Measurements from ENCODE around the gene PARP1. TPM values are rescaled to one million over a fixed set of nuclear protein-coding genes. Genes with fewer than 3 reads are reported as not detected.

PARP1 gene
- total RNA-seq, 1 experiment from 2014 or later = 157 TPM

DNA sequence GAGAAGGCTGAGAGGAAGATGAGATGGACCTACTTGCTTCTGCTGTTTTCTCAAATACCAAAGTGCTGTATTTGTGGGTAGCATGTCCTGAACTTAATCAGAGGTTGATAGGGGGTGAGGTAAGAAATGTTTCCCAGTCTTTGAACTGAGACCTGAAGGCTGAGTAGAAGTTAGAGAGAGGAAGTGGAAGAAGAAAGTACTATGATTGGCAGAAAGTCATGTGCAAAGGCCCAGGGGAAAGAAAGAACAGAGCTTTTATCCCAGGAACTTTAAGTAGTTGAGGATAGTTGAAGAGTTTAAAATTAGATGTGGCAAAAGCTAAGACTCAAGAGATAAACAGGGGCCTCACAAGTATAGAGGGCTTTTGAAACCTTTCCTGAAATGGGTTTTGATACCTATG is 83.4 kb downstream of the PARP1 start:
- Histone ChIP-seq H3K9me3 (ENCODE audit: insufficient read depth, low read depth) (no peaks in the 10 kb centered on the region), H3K4me2 (no peak overlapping the region), H3K4me1 (replicated peaks; ENCODE audit: insufficient read depth) (peaks cover 30% of the 10 kb centered on the region), H3K4me3 (no peak overlapping the region), H3K36me3 (ENCODE audit: low read depth) (no peaks in the 10 kb centered on the region), H2AFZ (no peak overlapping the region), H3K79me2 (ENCODE audit: low read depth) (no peaks in the 10 kb centered on the region), H3K9me2 (ENCODE audit: insufficient read depth) (no peaks in the 10 kb centered on the region), H3K27me3 (ENCODE audit: insufficient read depth, low read depth) (no peaks in the 10 kb centered on the region), H3F3A (ENCODE audit: insufficient read depth, low read depth) (peaks cover 3% of the 10 kb centered on the region; the same call in 1 of the 2 replicates), H4K20me1 (ENCODE audit: insufficient read depth) (no peaks in the 10 kb centered on the region), H3K27ac (no peak overlapping the region)
- ChIA-PET POLR2A (ENCODE audit: unreplicated experiment) (interaction anchor here (0.5 kb wide), 1 partner anchor 15 kb away, joined by 6 read pairs; no protein-coding TSS in a partner anchor), CTCF (no interaction called here)
- intact Hi-C loops (cut with micrococcal nuclease; ENCODE audit: unreplicated experiment) = no loop called here
- BruUV-seq (replicated peaks) = no TSS peak
- no peak for DNase-seq
- TF ChIP-seq, protein P1, sequence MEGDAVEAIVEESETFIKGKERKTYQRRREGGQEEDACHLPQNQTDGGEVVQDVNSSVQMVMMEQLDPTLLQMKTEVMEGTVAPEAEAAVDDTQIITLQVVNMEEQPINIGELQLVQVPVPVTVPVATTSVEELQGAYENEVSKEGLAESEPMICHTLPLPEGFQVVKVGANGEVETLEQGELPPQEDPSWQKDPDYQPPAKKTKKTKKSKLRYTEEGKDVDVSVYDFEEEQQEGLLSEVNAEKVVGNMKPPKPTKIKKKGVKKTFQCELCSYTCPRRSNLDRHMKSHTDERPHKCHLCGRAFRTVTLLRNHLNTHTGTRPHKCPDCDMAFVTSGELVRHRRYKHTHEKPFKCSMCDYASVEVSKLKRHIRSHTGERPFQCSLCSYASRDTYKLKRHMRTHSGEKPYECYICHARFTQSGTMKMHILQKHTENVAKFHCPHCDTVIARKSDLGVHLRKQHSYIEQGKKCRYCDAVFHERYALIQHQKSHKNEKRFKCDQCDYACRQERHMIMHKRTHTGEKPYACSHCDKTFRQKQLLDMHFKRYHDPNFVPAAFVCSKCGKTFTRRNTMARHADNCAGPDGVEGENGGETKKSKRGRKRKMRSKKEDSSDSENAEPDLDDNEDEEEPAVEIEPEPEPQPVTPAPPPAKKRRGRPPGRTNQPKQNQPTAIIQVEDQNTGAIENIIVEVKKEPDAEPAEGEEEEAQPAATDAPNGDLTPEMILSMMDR (conservative IDR thresholded peaks at IDR 0.05) = no peak
- TF ChIP-seq EZH2 (IDR thresholded peaks at IDR 0.05; ENCODE audit: low read depth) = no peak

DNA sequence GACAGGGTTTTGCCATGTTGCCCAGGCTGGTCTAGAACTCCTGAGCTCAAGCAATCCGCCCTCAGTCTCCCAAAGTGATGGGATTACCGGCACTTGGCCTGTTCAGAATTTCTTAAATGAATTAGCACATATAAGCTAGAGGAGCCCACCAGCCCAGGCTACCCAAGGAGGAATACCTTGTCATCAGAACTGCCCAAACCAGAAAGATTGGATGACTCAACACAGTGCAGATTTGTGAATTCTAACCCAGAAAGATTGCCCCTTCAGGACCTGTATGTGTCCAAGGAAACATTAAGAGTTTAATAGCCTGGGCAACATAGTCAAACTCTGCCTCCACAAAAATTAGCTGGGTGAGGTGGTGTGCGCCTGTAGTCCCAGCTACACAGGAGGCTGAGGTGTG is 84.9 kb downstream of the PARP1 start:
- POLR2A ChIA-PET (ENCODE audit: unreplicated experiment) = interaction anchor here (0.6 kb wide), 2 partner anchors 24 to 403 kb away, joined by 4 to 6 read pairs; no protein-coding TSS in a partner anchor
- no peaks in the 10 kb centered on the region for H3K79me2 ChIP-seq (ENCODE audit: low read depth)
- DNase-seq = peak; percentile 48 to 73

DNA sequence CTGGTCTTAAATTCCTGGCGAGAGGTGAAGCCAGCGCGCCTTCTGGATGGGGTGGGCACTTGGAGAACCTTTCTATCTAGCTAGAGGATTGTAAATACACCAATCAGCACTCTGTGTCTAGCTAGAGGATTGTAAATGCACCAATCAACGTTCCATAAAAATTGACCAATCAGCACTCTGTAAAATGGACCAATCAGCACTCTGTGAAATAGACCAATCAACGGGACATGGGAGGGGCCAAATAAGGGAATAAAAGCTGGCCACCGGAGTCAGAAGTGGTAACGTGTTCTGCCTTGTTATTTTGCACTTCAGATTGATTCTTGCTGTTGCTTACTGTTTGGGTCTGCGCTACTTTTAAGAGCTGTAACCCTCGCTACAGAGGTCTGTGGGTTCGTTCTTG is 87.0 kb downstream of the PARP1 start:
- H3K27ac ChIP-seq = no peak overlapping the region
- no peaks in the 10 kb centered on the region for H3K79me2 ChIP-seq (ENCODE audit: low read depth)
- intact Hi-C loops (cut with micrococcal nuclease; ENCODE audit: unreplicated experiment) = no loop called here
- H4K20me1 ChIP-seq (ENCODE audit: insufficient read depth) = no peaks in the 10 kb centered on the region
- H3K9me3 ChIP-seq (ENCODE audit: insufficient read depth, low read depth) = no peaks in the 10 kb centered on the region
- POLR2A ChIA-PET (ENCODE audit: unreplicated experiment) = no interaction called here
- no peaks in the 10 kb centered on the region for H3K36me3 ChIP-seq (ENCODE audit: low read depth)
- H3K9me2 ChIP-seq (ENCODE audit: insufficient read depth) = no peaks in the 10 kb centered on the region
- TF ChIP-seq, protein P1 (conservative IDR thresholded peaks at IDR 0.05) = no peak
- TF ChIP-seq EZH2 (IDR thresholded peaks at IDR 0.05; ENCODE audit: low read depth) = no peak
- no peak for DNase-seq
- BruUV-seq (replicated peaks) = no TSS peak
- H2AFZ ChIP-seq = no peak overlapping the region
- H3K4me3 ChIP-seq = no peak overlapping the region
- CTCF ChIA-PET = interaction anchor here (0.6 to 0.7 kb wide), 2 partner anchors 11 to 719 kb away, joined by 3 to 7 read pairs; no protein-coding TSS in a partner anchor
- H3F3A ChIP-seq (ENCODE audit: insufficient read depth, low read depth) = peaks cover 3% of the 10 kb centered on the region; the same call in 1 of the 2 replicates
- no peak overlapping the region for H3K4me2 ChIP-seq
- H3K27me3 ChIP-seq (ENCODE audit: insufficient read depth, low read depth) = no peaks in the 10 kb centered on the region
- peaks cover 30% of the 10 kb centered on the region for H3K4me1 ChIP-seq (replicated peaks; ENCODE audit: insufficient read depth)

More for the DNA sequence above, 84.9 kb downstream of the PARP1 start:
- BruUV-seq (replicated peaks) = no TSS peak
- Histone ChIP-seq H2AFZ (no peak overlapping the region), H3K9me2 (ENCODE audit: insufficient read depth) (no peaks in the 10 kb centered on the region), H4K20me1 (ENCODE audit: insufficient read depth) (no peaks in the 10 kb centered on the region), H3K27me3 (ENCODE audit: insufficient read depth, low read depth) (no peaks in the 10 kb centered on the region), H3K27ac (no peak overlapping the region), H3F3A (ENCODE audit: insufficient read depth, low read depth) (peaks cover 3% of the 10 kb centered on the region; the same call in 1 of the 2 replicates), H3K4me3 (no peak overlapping the region), H3K36me3 (ENCODE audit: low read depth) (no peaks in the 10 kb centered on the region), H3K4me1 (replicated peaks; ENCODE audit: insufficient read depth) (peaks cover 30% of the 10 kb centered on the region), H3K4me2 (peak overlapping the region; percentile 27; the same call in 1 of the 2 replicates), H3K9me3 (ENCODE audit: insufficient read depth, low read depth) (no peaks in the 10 kb centered on the region)
- CTCF ChIA-PET = interaction anchor here (0.5 to 1.1 kb wide), 5 partner anchors 9 to 97 kb away, joined by 3 to 5 read pairs (median 4); no protein-coding TSS in a partner anchor
- intact Hi-C loops (cut with micrococcal nuclease; ENCODE audit: unreplicated experiment) = no loop called here
- TF ChIP-seq, protein P1 (conservative IDR thresholded peaks at IDR 0.05) = no peak
- TF ChIP-seq EZH2 (IDR thresholded peaks at IDR 0.05; ENCODE audit: low read depth) = no peak

Data from PC-9 (cell line).